ENCODE results near the gene ADARB2. TPM values are rescaled to one million over a fixed set of nuclear protein-coding genes. Genes with fewer than 3 reads are reported as not detected.
"Not testable (repeated sequence)": the region's sequence is repeated elsewhere in the genome, so short reads cannot be mapped to it uniquely, and the experiment has no call there.

Gene ADARB2
- total RNA-seq, 4 donors from 2014 or later: 0.13 to 6.1 (median 0.57) TPM

DNA sequence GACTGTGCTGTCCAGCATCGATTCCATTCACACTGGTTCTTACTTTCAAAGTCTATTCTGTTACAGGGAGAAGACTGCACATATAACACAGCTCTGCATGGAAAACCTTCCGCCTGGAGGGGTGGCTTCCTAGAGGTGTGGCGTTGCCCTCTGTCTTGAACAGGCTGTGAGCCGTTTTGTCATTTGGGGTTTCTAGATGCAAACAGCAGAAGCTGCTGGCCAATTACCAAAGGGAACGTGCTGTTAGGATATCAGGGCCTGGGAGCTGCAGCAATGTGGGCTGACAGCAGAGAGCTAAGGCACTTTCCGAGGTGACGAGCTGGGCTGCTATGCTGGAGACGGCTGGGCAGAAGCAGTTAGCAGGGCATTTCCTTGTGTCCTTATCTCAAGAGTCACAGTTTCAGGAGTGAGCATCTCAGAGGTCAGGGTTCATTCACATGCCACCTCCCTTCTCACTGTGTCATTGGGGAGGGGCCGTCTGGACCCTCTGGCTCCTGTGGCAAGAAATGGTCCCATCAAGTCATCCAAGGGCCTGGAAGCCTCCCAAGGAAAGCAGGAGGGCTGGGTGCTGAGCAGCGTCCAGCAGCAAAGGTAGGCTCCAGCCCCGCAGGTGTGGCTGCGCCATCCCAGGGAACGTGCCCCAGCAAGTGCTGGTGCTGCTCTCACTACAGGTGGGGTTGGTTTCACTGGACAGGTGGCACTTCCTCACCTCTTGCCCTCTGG, 574.7 kb downstream of the ADARB2 start:
- ATAC-seq (ENCODE audit: low FRiP score): no peak
- TF ChIP-seq CTCF (IDR thresholded peaks at IDR 0.05): no peak

DNA sequence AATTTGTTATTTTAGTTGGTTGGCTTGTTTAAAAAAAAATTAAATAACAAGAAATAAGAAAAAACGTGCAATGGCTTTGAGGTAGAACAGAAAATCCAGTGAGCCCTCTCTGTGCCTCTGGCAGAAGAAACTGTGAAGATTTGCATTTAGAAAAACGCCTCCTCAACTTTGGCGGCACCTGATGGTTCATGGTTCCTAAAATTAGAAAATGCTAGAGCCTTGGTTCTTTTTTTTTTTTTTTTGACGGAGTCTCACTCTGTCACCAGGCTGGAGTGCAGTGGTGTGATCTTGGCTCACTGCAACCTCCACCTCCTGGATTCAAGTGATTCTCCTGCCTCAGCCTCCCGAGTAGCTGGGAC, 576.0 kb downstream of the ADARB2 start:
- not testable (repeated sequence) for DNase-seq (ENCODE audit: low spot score); ATAC-seq (ENCODE audit: low FRiP score)

More for the DNA sequence above, 574.7 kb downstream of the ADARB2 start:
- no peak for DNase-seq (ENCODE audit: low spot score)

DNA sequence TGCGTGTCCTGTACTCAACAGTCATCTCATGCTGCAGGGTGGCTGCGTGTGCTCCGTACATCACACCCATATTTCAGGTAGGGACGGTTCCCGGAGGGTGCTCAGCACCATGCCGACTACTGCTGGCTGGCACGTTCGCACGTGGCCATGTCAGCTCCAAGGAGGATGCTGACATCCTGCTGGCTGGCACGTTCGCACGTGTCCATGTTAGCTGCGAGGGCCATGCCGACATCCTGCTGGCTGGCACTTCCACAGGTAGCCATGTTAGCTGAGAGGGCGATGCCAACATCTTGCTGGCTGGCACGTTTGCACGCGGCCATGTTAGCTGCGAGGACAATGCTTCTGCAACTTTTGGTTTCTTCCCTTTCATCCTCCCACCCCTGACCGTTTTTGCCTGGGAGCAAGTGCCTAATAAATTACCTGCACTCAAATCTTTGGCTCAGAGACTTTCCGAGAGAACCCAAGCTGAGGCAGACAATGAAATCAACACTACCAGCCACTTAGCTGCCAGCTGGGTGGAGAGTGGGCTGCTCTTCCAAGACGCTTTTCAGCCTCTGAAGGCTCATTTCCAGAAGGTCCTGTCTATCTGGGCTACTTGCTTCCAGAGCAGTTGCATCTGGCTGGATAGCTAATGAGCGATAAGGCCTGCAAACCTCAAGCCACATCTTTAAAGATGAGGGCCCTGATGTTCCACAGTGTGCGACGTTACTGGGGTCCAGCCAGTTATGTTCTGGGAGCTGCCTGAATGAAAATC, 576.6 kb downstream of the ADARB2 start:
- DNase-seq (ENCODE audit: low spot score) (no peak), ATAC-seq (ENCODE audit: low FRiP score) (no peak)
- TF ChIP-seq CTCF (IDR thresholded peaks at IDR 0.05): no peak

DNA sequence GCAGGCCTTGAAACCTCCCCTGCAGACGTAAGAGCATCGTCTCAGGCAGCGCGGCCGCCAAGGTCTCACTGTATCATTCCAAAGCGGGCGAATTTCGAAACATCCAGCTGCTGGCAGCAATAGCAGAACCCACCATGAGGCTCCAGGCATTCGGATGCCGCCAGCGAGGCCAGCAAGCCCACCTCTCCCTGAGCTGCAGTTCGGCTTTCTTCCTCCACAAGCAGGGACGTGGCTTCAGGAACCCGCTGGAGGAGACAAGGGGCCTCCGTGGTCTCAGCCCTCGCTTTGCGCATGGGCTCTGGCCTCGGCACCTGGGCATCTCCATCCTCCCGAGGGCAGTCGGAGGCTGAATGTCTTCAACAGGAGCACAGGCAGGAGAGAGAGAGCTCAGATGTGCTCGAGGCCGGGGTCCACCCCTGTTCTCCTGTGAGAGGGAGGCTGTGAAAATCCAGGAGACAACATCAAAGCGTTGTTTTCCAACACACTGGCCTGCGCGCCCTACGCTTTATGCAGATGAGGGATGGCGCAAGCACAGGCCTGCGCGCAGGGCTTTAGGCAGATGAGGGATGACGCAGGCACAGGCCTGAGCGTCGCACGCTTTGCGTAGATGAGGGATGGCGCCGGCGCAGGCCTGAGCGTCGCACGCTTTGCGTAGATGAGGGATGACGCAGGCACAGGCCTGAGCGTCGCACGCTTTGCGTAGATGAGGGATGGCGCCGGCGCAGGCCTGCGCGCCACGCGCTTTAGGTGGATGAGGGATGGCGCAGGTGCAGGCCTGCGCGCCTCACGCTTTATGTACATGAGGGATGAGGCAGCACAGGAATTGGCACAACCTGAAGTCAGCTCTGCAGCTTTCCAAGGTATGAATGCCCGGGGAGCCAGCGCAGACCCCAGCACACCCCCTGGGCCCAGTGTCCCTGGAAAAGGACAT, 577.9 kb downstream of the ADARB2 start:
- DNase-seq (ENCODE audit: low spot score): no peak
- no peak for ATAC-seq (ENCODE audit: low FRiP score)
- TF ChIP-seq CTCF (IDR thresholded peaks at IDR 0.05): no peak

- not testable (repeated sequence) for ATAC-seq (ENCODE audit: low FRiP score); DNase-seq (ENCODE audit: low spot score)
Observed at GRCh38 chr10:1158536-1158935, 578.8 kb downstream of the ADARB2 start.

- DNase-seq (ENCODE audit: low spot score) (no peak), ATAC-seq (ENCODE audit: low FRiP score) (no peak)
Observed at GRCh38 chr10:1158066-1158465, 579.3 kb downstream of the ADARB2 start.

GRCh38 chr10:1157615-1157933, 579.8 kb downstream of the ADARB2 start:
- TF ChIP-seq CTCF (IDR thresholded peaks at IDR 0.05): no peak
- DNase-seq (ENCODE audit: low spot score): no peak
- ATAC-seq (ENCODE audit: low FRiP score): no peak

More at GRCh38 chr10:1158066-1158465, 579.3 kb downstream of the ADARB2 start:
- TF ChIP-seq CTCF (IDR thresholded peaks at IDR 0.05): no peak
